DOHH2 (cell line): ENCODE measurements around the gene PHYH.

Experiments
- H3F3A ChIP-seq: fragments of 200-600 bp; sonication (generic), shearing (Covaris generic); 2 replicates; pipeline ENCODE4 v1.6.0; 2016; ENCODE audit warnings: antibody characterized with exemption, mild to moderate bottlenecking; ENCODE audit not compliant: control insufficient read depth, insufficient read depth
- H3K27ac ChIP-seq: fragments of 200-600 bp; sonication (generic); 2 replicates; pipeline ENCODE4 v1.5.1; 2014; ENCODE audit warnings: low read depth, mild to moderate bottlenecking, low read length, moderate library complexity
- H3K27me3 ChIP-seq: fragments of 200-600 bp; sonication (generic); 2 replicates; pipeline ENCODE4 v1.6.1; 2014; ENCODE audit warnings: mild to moderate bottlenecking, low read length, mixed read lengths; ENCODE audit not compliant: control insufficient read depth
- H3K36me3 ChIP-seq: fragments of 200-600 bp; sonication (generic); 2 replicates; pipeline ENCODE4 v1.6.1; 2014; ENCODE audit warnings: mild to moderate bottlenecking, low read length, moderate library complexity, mixed read lengths; ENCODE audit not compliant: control insufficient read depth
- H3K4me1 ChIP-seq: fragments of 200-600 bp; sonication (generic); 2 replicates; pipeline ENCODE4 v1.6.1; 2014; ENCODE audit warnings: mild to moderate bottlenecking, low read length, mixed read lengths; ENCODE audit not compliant: control insufficient read depth
- H3K4me2 ChIP-seq: fragments of 200-600 bp; sonication (generic); 2 replicates; pipeline ENCODE4 v1.6.0; 2014; ENCODE audit warnings: mild to moderate bottlenecking, low read length, moderate library complexity
- H3K4me3 ChIP-seq: fragments of 200-600 bp; sonication (generic); 2 replicates; pipeline ENCODE4 v1.5.1; 2014; ENCODE audit warnings: mild to moderate bottlenecking, low read length, mixed read lengths
- H3K79me2 ChIP-seq: fragments of 200-600 bp; sonication (generic); 2 replicates; pipeline ENCODE4 v1.6.1; 2014; ENCODE audit warnings: mild to moderate bottlenecking, low read length, mixed read lengths; ENCODE audit not compliant: control insufficient read depth
- H3K9me2 ChIP-seq: fragments of 200-600 bp; sonication (generic); replicated peaks from 2 replicates; pipeline ENCODE4 v1.6.1; 2014; ENCODE audit warnings: mild to moderate bottlenecking, low read length, mixed read lengths; ENCODE audit not compliant: control insufficient read depth
- H3K9me3 ChIP-seq: fragments of 200-600 bp; sonication (generic); 2 replicates; pipeline ENCODE4 v1.6.1; 2014; ENCODE audit warnings: antibody characterized with exemption, low read length, mixed read lengths; ENCODE audit not compliant: control insufficient read depth, insufficient read depth
- H4K20me1 ChIP-seq: fragments of 200-600 bp; sonication (generic); 2 replicates; pipeline ENCODE4 v1.6.0; 2014; ENCODE audit warnings: low read depth, mild to moderate bottlenecking, antibody characterized with exemption, low read length, moderate library complexity; ENCODE audit not compliant: control insufficient read depth, insufficient read depth
- EZH2phosphoT487 ChIP-seq: fragments of 200-600 bp; sonication (generic); IDR thresholded peaks from 2 replicates; pipeline ENCODE4 v1.6.1; 2017; ENCODE audit warnings: borderline replicate concordance, mild to moderate bottlenecking, antibody characterized with exemption, low read length, moderate library complexity, mixed read lengths
- TF ChIP-seq, protein P1 (sequence below): fragments of 200-600 bp; sonication (generic); IDR thresholded peaks from one replicate; pipeline ENCODE4 v1.5.1; 2014; ENCODE audit warnings: antibody characterized with exemption, mild to moderate bottlenecking, low read depth, low read length; ENCODE audit not compliant: poor library complexity, severe bottlenecking

The PHYH gene

DNA sequence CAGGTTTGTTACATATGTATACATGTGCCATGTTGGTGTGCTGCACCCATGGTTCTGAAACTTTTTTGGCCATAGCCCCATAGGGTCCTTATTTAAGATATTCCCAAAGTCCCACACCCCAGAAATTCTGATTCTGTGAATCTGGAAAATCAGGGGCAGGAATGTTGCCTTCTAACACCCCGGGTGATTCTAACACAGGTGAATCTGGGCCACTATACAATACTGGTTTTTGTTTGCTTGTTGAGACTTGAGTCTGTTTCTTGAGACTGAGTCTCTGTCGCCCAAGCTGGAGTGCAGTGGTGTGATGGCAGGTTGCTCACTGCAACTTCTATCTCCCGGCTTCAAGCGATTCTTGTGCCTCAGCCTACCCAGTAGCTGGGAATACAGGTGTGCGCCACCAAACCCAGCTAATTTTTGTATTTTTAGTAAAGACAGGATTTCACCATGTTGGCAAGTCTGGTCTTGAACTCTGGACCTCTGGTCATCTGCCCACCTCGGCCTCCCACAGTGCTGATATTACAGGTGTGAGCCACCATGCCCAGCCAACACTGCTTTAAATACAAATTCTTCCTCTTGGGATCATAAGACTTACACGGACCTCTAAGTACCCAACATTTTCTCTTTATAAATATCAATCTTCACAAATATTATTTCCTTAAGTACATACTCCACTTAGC lies 16.9 kb upstream of the PHYH start:
- Histone ChIP-seq H3K4me2 (no peak overlapping the region), H3K4me1 (no peaks in the 10 kb centered on the region), H3K4me3 (no peak overlapping the region), H3K9me2 (no peaks in the 10 kb centered on the region), H3K9me3 (no peaks in the 10 kb centered on the region), H3K79me2 (no peaks in the 10 kb centered on the region), H3K27me3 (no peaks in the 10 kb centered on the region), H3F3A (no peaks in the 10 kb centered on the region; the same call in 1 of the 2 replicates), H4K20me1 (no peaks in the 10 kb centered on the region), H3K36me3 (peaks cover 20% of the 10 kb centered on the region), H3K27ac (no peak overlapping the region)
- TF ChIP-seq EZH2phosphoT487: no peak
- TF ChIP-seq, protein P1, sequence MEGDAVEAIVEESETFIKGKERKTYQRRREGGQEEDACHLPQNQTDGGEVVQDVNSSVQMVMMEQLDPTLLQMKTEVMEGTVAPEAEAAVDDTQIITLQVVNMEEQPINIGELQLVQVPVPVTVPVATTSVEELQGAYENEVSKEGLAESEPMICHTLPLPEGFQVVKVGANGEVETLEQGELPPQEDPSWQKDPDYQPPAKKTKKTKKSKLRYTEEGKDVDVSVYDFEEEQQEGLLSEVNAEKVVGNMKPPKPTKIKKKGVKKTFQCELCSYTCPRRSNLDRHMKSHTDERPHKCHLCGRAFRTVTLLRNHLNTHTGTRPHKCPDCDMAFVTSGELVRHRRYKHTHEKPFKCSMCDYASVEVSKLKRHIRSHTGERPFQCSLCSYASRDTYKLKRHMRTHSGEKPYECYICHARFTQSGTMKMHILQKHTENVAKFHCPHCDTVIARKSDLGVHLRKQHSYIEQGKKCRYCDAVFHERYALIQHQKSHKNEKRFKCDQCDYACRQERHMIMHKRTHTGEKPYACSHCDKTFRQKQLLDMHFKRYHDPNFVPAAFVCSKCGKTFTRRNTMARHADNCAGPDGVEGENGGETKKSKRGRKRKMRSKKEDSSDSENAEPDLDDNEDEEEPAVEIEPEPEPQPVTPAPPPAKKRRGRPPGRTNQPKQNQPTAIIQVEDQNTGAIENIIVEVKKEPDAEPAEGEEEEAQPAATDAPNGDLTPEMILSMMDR: no peak

DNA sequence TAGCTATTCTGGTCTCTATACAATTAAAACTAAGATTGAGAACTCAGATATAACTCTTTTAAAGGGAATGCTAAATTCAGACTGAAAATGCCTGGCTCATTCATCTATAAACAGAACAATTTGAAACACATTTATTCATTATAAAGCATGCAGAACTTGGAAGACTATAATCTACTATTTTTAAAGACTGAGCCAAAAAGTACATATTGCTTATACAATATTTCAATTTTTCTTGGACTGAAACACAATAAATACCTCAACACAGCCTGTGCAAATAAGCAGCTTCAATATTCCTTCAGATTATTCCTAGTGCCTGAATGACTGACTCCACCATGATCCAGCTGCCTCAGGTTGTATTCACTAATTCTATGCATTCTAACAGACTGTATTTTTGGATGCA lies 15.5 kb upstream of the PHYH start:
- Histone ChIP-seq H3K9me2 (no peaks in the 10 kb centered on the region), H3K4me3 (no peak overlapping the region), H3K79me2 (no peaks in the 10 kb centered on the region), H3F3A (no peaks in the 10 kb centered on the region; the same call in 1 of the 2 replicates), H3K27me3 (no peaks in the 10 kb centered on the region), H3K36me3 (peaks cover 15% of the 10 kb centered on the region), H4K20me1 (no peaks in the 10 kb centered on the region), H3K9me3 (no peaks in the 10 kb centered on the region), H3K4me2 (no peak overlapping the region), H3K27ac (no peak overlapping the region), H3K4me1 (no peaks in the 10 kb centered on the region)
- no peak for TF ChIP-seq EZH2phosphoT487
- TF ChIP-seq, protein P1: no peak

DNA sequence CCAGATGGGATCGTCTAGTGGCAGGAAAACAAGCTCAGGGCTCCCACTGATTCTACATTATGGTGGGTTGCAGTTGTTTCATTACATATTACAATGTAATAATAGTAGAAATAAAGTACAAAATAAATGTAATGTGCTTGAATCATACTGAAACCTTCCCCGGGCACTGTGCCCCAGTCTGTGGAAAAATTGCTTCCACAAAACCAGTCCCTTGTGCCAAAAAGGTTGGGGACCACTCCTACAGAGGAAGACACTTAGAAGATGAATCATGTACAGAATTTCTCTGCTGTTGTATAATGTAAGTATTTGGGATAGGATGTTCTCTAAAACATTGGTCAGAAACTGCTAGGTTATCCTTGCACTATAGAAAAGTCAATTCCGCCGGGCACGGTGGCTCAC lies 11.3 kb upstream of the PHYH start:
- no peaks in the 10 kb centered on the region for H4K20me1 ChIP-seq
- H3K9me3 ChIP-seq: no peaks in the 10 kb centered on the region
- peaks cover 1% of the 10 kb centered on the region for H3K4me1 ChIP-seq
- no peaks in the 10 kb centered on the region for H3K36me3 ChIP-seq
- H3K4me2 ChIP-seq: no peak overlapping the region
- no peaks in the 10 kb centered on the region for H3K27me3 ChIP-seq
- no peak for TF ChIP-seq EZH2phosphoT487
- TF ChIP-seq, protein P1: no peak
- H3K9me2 ChIP-seq: no peaks in the 10 kb centered on the region
- 0 out of 2 replicates have a peak, but pooled peaks cover 3% of the 10 kb centered on the region for H3F3A ChIP-seq
- H3K4me3 ChIP-seq: no peak overlapping the region
- H3K79me2 ChIP-seq: no peaks in the 10 kb centered on the region
- H3K27ac ChIP-seq: no peak overlapping the region
